WI38 (cell line): ENCODE results near the gene RNF150.
"Not testable (repeated sequence)": the region's sequence is repeated elsewhere in the genome, so short reads cannot be mapped to it uniquely, and the experiment has no call there.

Source experiments
- H3K4me3 ChIP-seq: 2 replicates; pipeline ENCODE4 v1.5.1; 2011; ENCODE audit warnings: low read depth, mild to moderate bottlenecking, control low read depth, low read length
- TF ChIP-seq, protein P1 (sequence below): IDR thresholded peaks from 2 replicates; pipeline ENCODE4 v1.5.1; 2012; ENCODE audit warnings: low read depth, mild to moderate bottlenecking, control low read depth, low read length

The RNF150 gene

DNA sequence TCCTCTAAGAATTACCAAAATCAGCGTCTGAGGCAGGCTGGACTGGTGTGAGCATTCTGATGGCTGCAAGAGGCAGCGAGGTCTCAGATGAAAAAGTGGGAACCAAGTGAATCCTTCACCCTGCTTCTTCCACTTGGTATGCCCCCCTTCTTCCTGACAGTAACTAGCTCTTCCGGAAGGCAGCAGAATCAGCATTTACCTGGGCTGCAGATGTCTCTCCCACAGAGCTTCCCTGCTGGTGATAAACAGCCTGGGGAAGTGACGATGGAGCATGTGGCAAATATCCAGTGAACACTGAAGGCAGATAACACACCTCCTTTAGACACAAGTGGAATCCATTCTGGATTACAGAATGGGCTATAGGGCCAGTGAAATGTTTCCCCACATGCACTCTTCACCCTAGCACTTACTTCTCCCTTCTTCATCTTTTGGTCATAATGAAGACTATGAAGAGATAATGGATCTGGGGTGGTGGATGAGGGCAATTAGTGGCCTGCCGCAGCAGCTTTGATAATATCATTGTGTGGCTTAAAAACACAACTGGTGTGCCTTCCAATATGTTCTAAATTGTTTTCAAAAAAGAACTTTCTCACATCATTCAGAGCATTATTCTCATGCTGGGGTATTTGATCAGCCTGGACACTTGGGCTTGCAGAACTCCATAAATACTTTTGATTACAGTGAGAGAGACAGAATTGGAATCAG is 316.3 kb downstream of the RNF150 start:
- no peak overlapping the region for H3K4me3 ChIP-seq
- TF ChIP-seq, protein P1, sequence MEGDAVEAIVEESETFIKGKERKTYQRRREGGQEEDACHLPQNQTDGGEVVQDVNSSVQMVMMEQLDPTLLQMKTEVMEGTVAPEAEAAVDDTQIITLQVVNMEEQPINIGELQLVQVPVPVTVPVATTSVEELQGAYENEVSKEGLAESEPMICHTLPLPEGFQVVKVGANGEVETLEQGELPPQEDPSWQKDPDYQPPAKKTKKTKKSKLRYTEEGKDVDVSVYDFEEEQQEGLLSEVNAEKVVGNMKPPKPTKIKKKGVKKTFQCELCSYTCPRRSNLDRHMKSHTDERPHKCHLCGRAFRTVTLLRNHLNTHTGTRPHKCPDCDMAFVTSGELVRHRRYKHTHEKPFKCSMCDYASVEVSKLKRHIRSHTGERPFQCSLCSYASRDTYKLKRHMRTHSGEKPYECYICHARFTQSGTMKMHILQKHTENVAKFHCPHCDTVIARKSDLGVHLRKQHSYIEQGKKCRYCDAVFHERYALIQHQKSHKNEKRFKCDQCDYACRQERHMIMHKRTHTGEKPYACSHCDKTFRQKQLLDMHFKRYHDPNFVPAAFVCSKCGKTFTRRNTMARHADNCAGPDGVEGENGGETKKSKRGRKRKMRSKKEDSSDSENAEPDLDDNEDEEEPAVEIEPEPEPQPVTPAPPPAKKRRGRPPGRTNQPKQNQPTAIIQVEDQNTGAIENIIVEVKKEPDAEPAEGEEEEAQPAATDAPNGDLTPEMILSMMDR = no peak

DNA sequence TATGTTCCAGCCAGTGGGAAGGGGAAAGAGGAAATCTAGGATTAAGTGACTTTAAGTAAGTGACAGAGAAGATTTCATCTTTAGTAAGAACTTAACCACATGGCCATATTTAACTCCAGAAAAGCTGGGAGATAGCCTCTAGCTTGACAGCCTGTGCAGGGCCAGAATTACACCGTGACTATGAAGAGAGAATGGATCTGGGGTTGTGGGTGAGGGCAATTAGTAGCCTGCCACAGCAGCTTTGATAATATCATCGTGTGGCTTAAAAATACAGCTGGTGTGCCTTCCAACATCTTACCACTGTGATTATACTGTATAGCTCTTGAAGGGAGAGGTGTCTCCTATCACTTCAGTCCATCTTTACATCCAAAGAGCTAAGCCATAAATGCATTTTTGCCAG is 319.5 kb downstream of the RNF150 start:
- TF ChIP-seq, protein P1 = no peak
- no peak overlapping the region for H3K4me3 ChIP-seq

DNA sequence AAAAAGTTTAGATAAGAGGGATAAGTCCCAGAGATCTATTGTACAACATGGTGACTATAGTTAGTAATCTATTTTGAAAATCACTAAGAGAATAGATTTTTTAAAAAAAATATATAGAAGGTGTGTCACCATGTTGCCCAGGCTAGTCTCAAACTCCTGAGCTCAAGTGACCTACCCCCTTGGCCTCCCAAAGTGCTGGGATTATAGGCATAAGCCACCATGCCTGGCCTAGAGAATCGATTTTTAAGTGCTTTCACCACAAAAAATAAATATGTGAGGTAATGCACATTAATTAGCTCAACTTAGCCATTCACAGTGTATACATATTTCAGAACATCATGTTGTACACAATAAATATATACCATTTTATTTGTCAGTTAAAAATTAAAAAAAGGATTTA is 320.4 kb downstream of the RNF150 start:
- no peak overlapping the region for H3K4me3 ChIP-seq
- TF ChIP-seq, protein P1 = no peak

DNA sequence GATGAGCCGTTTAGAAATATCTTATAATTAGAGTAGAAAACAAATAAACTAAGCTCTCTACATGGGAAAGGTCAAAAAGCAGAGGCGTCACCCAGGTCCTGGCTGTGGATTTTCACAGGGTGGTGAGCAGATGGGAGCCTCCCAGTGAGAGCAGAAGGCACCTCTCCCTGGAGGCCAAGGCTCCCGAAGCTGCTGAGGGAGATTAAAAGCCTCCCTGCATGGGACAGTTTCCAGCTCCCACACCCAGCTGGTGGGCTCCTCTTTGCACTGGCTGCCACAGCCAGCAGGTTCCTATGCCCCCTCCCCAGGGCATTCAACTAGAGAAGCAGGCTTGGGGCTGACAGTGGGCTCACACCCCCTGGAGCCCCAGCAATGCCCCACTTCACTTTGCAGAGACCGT is 321.8 kb downstream of the RNF150 start:
- TF ChIP-seq, protein P1 = no peak
- H3K4me3 ChIP-seq = no peak overlapping the region

DNA sequence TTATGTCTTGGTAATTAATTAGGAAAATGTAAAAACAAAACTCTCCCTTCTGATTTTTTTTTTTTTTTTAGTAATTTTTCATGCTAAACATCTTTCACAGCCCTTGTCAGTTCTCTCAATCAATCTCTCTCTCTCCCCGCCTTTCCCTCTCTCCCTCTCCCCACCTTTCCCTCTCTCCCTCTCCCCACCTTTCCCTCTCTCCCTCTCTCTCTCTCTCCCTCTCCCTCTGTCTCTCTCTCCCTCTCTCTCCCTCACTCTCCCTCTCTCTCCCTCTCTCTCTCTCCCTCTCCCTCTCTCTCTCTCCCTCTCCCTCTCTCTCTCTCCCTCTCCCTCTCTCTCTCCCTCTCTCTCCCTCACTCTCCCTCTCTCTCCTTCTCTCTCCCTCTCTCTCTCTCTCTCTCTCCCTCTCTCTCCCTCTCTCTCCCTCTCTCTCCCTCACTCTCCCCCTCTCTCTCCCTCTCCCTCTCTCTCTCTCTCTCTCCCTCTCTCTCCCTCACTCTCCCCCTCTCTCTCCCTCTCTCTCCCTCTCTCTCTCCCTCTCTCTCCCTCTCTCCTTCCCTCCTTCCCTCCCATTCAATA is 322.6 kb downstream of the RNF150 start:
- H3K4me3 ChIP-seq = not testable (repeated sequence)
